ENCODE results near the gene ACSL3.

GRCh38 chr2:222864296-222864695 lies 3.5 kb downstream of the ACSL3 start:
- TF ChIP-seq CTCF (IDR thresholded peaks at IDR 0.05) = no peak
- no peak for TF ChIP-seq POLR2A (IDR thresholded peaks at IDR 0.05)

Data from testis (tissue), 2 donors.